OCI-M2 (cell line): Measurements from ENCODE around the gene TNK2.

Experiments
- DNase-seq: peaks from one replicate; lab custom pipeline; 2025; ENCODE audit not compliant: unreplicated experiment; lab: John Stamatoyannopoulos, UW

Gene TNK2

DNA sequence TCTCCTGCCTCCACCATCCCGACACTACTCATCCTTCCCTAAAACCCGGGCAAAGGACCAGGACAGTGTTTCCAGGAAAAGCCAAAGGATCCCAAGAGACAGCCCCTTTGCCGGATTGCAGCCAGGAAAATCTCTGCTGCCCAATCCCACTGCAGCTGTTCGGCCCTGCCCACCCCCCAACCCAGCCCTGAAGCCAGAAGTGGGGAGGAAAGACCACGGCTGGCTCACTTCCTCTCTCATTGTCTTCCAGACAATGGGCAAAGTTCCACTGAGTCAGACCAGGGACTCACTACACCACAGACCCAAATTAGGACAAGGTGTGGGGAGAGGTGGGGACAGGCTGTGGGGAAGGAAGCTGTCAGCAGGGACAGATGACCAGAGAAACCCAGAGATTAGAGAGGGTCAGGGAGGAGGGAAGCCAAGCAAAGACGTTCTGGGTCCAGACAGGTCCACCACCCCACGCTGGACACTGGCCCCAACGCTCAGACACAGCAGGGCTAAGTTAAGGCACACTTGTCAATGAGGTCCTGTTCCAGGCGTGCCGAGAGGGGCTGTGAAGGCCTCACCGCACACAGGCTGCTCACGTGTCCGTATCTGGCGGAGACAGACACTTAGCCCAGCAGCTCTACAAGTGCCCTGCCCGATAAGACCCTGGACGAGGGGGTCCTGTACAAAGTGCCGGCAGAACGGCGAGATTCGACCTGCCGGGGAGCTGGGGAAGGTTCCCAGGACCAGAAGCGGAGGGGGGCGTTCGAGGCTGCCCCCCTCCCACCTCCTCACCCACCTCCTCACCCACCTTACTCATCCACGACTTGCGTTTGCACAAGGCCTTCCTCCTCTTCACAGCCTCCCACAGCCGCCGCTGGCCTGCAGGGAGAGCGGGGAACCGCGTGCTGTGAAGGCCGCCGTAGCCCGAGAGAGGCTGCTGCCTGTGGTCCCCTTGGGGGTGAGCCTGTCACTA is 21.9 kb downstream of the TNK2 start:
- DNase-seq = no peak

- DNase-seq = no peak
These were observed 23.1 kb downstream of the TNK2 start for GRCh38 chr3:195885036-195885891.

DNA sequence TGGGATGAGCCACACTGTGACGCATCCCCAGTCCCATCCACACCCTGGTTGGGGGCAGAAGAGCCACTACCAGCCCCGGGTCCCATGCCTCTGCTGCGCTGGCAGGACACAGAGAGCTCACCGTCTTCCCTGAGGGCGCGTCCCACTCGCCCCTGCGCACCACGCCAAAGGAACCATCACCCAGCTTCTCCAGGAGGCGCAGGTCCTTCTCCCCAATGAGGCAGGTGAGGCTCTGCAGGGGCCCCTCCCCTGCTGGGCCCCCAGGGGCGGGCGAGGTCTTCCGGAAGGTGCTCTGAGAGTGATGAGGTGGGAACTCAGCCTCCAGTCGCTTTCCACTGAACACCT is 23.7 kb downstream of the TNK2 start:
- DNase-seq = no peak

GRCh38 chr3:195883801-195884200 is 24.6 kb downstream of the TNK2 start:
- DNase-seq = no peak

DNA sequence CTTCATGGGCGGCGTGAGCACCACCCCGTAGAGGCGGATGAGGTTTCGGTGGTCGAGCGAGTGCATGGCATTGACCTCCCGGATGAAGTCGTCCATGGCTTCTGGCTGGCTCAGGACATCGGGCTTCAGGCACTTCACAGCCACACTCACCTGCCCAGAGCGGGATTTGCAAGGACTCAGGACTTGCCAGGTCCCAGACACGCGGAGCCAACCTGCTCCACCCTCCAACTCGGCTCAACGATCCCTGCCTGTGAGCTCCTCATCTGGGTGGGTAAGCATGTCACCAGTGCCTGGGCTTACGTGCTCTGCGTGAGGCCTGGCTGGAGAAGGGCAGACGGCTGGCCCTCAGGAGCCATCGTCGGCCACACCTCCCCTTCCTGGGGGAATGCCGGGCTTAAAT is 25.2 kb downstream of the TNK2 start:
- DNase-seq = no peak

- no peak for DNase-seq
These were observed 26.3 kb downstream of the TNK2 start for GRCh38 chr3:195882002-195882441.

GRCh38 chr3:195881276-195881988 is 26.9 kb downstream of the TNK2 start:
- DNase-seq = no peak

GRCh38 chr3:195880037-195880431 is 28.3 kb downstream of the TNK2 start:
- no peak for DNase-seq

DNA sequence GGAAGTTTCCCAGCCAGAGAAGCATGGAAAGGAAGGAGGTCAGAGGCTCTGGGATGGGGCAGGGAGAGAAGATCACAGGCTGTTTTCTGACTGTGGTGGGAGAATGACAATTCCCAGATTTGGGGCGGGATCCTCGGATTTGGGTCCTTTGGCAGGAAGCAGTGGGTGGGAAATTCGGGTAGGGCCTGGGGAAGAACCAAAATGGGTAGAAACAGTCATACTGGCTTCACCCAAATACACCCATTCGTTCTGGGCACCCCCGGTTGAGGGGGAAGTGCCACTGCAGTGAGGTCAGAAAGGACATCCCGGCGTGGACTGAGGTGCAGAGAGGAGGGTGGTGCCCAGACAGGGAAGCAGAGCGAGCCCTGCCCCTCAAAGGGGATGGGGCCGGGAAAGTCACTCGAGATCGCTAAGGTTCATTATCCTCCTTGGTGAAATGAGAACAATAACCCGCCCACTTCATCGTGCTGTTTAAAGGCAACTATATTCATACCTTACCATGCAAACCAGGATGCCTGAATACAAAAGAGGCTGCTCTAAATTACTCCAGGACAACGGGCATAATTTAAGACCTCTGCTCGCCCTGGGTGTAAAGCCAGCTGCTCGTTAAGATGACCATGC is 28.8 kb downstream of the TNK2 start:
- no peak for DNase-seq

GRCh38 chr3:195878424-195879274 is 29.7 kb downstream of the TNK2 start:
- DNase-seq = no peak

- DNase-seq = no peak
These were observed 30.5 kb downstream of the TNK2 start for GRCh38 chr3:195877767-195878423.

DNA sequence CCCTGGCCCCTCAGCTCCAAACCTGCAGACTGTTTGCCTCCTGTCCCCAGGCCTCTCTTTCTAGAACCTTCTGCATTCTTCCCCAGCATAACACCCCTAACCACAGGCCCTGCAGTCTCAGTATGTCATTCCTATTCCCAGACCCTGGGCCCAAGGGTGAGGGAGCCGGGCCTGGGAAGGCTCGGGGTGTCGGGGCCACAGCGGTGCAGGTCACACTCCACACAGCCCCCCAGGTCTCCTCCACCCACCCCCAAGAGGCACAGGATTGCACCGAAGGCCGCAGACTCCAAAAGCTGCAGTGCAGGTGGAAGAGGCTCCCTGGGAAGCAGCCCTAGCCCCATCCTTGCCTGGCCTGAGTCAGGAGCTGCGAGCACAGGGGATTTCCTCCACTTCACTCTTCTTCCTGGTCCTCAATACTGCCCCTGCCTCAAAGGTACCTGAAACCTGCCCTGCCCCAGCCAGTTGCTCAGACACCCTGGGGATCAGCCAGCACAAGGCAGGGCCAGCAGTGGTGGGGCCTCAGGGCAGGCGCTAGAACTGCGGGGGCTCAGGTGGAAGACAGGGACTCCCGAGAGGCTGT is 31.1 kb downstream of the TNK2 start:
- DNase-seq = no peak

DNA sequence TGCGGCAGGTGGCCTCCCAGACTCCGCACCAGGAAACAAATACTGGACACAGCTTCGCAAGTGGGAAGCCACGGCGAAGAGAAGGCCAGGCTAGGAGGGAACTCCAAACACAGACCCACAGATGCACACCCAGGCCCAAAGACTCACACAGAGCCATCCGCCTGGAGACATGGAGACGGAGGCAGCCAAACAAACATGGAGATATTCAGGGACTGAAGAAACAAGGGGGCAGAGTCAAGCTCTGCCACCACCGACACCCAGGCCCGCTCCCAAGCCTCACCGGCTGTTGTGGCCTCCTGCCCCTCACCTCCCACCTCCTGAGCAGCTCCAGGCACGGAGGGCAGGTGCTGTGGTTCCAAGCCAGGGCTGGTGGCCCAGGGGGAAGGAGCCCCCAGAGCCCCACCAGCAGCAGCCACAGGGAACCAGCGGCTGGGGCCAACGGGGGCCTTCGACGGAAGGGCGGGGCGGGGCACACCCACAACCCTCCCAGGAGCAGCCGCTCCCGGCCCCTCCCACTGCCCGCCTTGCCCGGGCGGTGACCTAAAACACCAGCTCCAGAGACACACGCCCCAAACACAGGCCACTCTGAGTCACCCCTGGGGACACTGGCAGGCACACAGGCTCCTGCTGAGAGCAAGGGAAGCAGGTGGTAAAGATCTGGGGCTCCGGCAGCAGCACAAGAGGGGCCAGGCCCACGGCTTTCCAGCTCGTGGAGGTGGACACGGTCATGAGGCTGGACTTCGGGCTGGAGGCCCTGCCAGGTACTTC is 31.9 kb downstream of the TNK2 start:
- no peak for DNase-seq

GRCh38 chr3:195875482-195876236 is 32.7 kb downstream of the TNK2 start:
- DNase-seq = no peak

DNA sequence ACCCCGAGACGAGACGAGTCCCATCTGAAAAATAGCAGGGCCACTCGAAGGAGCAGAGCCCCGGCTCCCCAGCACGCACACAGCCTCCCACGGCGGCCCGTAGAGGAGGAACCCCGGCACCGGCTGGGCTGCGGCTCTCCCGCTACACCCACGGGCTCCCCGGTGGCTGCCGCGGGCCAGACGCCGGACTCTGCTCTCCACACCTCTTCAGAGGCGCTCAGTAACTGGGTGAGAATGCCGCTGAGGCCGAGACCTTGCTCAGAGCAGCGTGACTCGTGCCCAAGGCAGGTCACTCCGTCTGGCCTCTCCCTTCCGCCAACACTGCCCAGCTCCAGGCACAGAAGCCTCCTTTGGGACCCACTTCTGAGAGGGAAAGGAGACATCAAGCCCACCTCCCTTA is 34.4 kb downstream of the TNK2 start:
- DNase-seq = no peak

DNA sequence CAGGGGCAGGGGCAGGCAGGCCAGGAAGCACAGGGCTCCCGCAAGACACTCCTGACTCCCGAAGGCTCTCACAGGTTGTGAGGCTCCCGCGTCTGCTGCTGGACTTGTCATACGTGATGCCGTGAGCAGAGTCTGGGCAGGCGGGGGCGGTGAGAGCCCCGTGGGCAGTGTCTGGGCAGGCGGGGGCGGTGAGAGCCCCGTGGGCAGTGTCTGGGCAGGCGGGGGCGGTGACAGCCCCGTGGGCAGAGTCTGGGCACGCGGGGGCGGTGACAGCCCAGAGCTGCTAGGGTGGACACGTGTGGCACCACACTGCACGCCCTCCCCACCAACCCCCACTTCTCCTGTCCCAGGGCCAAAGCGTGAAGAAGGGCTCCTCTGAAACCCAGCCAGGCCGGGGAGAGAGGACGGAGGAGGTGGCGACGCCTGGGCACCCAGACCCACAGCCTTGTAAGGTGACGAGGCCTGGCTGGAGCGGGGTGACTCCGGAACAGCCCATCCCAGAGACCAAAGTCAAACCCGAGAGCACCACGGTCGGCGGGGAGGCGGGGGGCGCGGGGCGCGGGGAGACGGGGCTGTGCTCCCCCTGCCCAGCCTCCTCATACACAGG is 35.0 kb downstream of the TNK2 start:
- DNase-seq = no peak

- no peak for DNase-seq
These were observed 35.6 kb downstream of the TNK2 start for GRCh38 chr3:195872800-195873199.
